GM19438 (cell line): Measurements from ENCODE around the gene RBMY1F.
"Not testable (repeated sequence)": the region's sequence is repeated elsewhere in the genome, so short reads cannot be mapped to it uniquely, and the experiment has no call there.

Experiments used
- ATAC-seq: cut with Tn5 transposase; IDR thresholded peaks from one replicate; pipeline ENCODE4 v1.9.1; 2021; ENCODE audit warnings: low read depth; ENCODE audit not compliant: unreplicated experiment

RBMY1F gene

DNA sequence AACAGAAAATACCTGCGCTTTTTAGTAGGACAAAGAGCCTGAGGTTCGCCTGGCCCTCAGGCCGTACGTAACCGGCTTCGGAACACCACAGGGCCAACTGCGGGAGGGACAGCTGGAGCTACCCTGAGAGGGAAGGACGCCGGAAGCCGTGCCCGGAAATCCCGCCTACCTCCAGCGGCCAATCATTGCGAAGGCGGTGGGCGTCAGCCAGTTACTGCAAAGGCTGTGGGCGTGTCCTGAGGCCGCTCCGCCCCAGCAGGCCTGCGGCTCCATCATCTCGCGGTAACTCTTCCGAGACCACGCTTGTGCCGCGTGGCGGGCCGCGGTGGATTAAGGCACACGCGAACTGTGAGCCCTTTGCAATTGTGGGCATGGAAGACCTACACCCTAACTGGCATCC lies at the start of gene RBMY1F:
Gene RBMY1F (minus strand): TSS at position 101 of the 400 bp plus-strand sequence. CDS start 1,954 bp downstream, outside the sequence.
- ATAC-seq = not testable (repeated sequence)

DNA sequence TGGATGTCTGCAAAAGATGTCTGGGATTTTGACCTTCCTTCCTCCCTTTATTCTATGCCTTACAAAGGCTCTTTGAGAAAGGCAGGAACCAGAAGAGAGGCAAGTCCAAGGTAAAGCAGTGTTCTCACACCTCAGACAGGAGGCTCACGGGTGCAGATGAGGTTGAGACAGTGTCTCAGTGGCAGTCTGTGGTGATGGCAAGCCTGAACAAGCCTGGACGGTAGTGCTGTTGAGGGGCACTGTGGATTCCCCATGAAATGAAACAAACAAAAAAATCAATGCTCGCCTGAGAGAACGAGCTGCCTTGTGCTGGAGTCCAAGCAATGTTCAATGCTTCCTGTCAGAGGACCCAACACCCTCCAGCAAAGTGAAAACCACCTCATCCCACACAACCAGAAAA lies 31.6 kb downstream of the RBMY1F start:
- ATAC-seq = not testable (repeated sequence)

DNA sequence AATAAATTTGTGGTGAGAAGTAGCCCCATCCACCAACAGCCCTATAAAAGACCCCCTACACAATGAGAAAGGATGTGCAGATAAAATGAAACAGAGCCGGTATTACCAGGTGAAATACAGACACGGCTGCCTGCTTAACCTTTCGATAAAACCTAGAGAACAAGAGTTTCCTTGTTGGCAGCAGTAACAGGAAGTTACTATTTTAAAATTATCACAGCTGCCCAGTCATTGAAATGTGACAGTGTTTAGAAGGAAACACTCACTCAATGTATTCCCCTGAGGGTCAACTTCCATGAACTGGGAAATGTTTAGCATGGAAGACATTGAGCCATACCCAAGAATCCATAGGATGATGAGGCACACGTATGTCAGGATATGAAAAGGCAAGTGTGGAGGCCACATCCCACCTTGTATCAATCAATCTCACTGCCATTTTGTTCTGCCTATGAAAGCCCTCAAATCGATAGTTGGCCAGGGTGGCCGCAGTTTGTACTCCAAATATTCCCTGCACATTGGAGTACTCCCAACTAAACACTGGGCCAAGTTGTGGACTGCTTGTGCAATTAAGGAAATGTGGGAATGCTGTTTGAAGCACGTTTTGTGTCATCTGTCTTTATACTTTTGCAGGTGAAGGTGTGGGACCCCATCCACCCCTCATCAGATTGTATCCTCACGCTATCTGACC lies 41.6 kb downstream of the RBMY1F start:
- ATAC-seq = not testable (repeated sequence)

DNA sequence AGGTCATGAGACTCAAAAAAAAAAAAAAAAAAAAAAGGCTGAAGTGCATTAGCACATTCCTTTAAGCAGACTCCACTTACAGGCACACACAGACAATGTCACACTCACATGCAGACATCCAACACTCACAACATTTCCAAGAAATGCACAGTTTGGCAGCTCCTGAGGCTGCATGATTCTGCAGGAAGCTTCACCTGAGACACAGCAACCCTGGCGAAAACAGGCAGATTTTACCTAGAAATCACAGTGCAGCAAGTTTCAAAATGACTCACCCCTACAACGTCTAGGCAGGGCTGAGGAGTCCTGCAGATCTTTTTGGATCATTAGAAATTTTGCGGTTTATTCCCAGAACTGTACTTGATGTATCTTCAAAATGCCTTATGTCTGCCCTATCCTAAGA lies 48.0 kb downstream of the RBMY1F start:
- not testable (repeated sequence) for ATAC-seq

DNA sequence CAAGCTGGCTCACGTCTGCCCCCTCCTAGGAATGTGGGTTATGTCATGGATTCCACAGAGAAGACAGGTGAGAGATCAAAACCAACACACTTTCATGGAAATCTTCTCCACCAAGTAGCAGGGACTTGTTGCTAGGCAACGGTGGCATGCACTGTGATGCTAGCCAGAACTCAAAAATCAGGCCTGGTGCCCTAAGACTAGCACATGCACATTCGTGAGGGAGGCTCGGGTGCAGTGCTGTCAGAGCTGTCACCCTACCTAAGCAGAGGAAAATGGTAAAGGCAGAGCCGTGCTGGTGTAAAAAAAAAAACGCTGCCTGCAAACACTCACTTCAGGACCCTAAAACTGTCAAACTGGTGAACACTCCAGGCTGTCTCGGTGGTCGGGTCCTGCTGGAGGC lies 52.2 kb downstream of the RBMY1F start:
- not testable (repeated sequence) for ATAC-seq
